DND-41 (cell line): ENCODE measurements around the gene PTPRD.

ENCODE experiments used
- CTCF ChIP-seq: IDR thresholded peaks from 2 replicates; pipeline ENCODE4 v1.5.1; 2012; ENCODE audit warnings: borderline replicate concordance, low read length, moderate library complexity, mild to moderate bottlenecking; ENCODE audit not compliant: poor library complexity, severe bottlenecking; ENCODE audit errors: extremely low read depth
- EZH2 ChIP-seq: IDR thresholded peaks from 3 replicates; pipeline ENCODE4 v1.6.1; 2012; ENCODE audit warnings: borderline replicate concordance, low read depth, mild to moderate bottlenecking, moderate library complexity, low read length, inconsistent platforms; ENCODE audit not compliant: severe bottlenecking

- TF ChIP-seq CTCF (no peak), EZH2 (no peak)
Observed at GRCh38 chr9:9817176-9817575, 795.6 kb downstream of the PTPRD start.
